Stimulated activated CD8-positive, alpha-beta memory T cell treated with anti-CD3 and anti-CD28 coated beads, Interleukin-4, amount 100 ng/mL, for 4 hours (primary cell): ENCODE data around the gene LRRN2.
"Not testable (repeated sequence)": the region's sequence is repeated elsewhere in the genome, so short reads cannot be mapped to it uniquely, and the experiment has no call there.

ENCODE experiments used
- DNase-seq, 2 donors: peaks; one replicate each; pipeline ENCODE4 v3.0.0-alpha.2; 2020; ENCODE audit warnings: low read depth in 2 of 2, low spot score in 1 of 2

Gene LRRN2

DNA sequence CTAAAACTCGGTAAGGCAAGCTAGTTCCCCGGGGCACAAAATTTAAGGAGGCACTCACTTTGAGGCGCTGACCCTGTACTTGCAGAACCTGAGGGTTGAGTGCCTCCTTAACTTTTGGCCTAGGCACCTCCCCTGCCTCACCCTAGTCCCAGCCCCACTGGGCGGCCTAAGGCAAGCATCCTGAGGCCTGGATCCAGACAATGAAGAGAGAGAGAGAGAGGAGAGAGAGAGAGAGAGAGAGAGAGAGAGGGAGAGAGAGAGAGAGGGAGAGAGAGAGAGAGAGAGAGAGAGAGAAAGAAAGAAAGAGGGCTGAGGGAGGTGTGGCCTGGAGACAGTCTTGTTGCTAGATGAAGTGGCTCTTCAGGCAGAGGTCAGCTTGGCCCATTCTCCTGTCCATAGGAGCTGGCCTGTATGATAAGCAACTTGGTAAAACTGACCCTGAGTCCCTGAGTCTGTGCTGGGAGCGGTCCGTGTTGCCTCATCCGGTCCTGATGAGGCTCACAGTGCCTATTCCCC, 7.4 kb upstream of the LRRN2 start:
- DNase-seq = no peak

DNA sequence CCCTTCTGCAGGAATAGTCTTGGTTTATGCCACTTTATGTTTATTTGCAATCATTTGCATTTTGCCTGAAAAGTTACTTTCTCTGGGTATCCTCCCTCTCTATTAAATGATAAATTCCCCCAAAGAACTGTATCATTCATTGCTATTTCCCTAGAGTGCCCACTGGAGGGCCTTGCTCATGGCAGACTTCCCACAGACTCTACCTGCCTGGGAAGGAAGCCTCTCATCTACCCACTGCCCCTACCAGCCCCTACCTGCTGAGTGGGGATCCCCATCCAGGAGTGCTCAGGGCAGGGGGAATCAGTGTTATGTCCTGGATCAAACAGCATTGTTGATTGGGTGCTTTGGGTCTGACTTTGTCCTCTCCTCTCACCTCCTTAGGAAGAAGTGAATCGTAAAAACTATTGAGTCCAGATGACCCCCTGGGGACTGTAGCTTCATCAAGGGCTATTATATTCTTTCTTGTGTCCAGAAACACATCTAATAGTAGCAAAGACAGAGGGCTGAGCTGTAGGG, 6.8 kb upstream of the LRRN2 start:
- no peak for DNase-seq

GRCh38 chr1:204691328-204691730, 5.8 kb upstream of the LRRN2 start:
- not testable (repeated sequence) for DNase-seq

DNA sequence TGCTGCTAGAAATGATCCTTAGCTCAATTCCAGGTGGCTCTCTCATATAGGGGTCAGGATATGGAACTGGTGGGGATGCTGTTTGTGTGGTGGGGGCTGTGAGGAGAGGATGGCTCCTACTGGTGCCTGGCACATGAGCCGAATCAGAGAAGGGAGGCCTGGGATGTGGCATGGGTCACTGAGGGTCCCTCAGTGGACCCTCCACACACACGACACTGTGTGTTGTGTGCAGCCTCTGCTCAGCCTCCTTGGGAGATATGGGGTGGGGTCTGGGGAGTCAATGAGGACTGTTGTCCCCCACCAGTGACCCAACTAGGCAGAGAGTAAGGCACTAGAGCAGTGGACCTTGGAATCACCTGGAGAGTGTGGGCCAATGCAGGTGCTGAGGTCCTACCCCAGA, 3.2 kb upstream of the LRRN2 start:
- no peak for DNase-seq

DNA sequence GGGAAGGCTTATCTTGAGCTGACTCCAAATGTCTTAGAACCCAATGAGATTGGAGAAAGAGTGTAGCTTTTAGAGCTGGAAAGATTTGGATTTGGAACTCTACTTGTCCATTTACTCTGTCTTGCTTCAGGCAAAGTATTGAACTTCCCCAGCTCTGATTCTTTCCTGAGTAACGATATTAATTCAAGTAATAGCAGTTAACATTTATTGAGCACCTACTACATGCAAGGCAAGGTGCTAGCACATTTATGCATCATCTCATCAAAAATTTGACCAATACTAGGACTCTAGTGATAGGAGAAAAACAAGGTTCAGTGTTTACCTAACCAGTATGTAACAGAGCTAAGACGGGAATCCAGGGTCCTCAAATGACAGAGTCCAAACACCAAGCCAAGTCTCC, 2.5 kb upstream of the LRRN2 start:
- DNase-seq = no peak

DNA sequence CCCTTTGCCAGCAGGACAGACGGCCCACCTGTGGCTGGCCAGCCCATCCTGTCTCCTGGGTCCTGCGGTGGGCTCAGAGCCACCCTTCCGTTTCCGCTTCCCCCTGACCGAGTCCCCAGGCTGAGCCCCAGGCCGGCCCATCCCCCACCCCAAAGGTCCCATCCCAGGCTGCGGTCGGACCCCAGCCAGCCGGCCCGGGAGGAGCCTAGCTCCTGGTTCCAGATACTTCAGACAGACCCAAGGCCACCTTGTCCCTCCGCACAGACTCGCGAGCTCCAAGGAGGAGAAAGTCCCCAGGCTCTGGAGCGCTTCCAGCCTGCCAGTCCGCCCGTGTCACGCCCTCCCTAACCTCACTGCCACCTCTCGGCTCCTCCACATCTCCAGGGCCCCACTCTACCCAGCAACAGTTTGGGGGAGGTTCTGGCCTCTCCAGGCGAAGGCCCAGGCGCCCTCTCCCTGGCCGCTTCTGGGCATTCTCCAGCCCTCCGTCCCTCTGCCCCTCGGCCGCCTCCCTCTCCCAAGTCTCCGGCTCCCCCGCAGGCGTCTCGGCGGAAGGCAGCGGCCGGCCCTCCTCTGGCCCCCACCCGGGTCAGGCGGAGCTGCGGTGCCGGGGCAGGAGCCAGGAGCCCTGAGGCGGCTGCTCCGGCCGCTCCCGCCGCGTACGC, 835 bp downstream of the LRRN2 start:
- DNase-seq = no peak

- no peak for DNase-seq
Measured at GRCh38 chr1:204684206-204684570, 1.4 kb downstream of the LRRN2 start.

- no peak for DNase-seq
Measured at GRCh38 chr1:204683284-204684205, 2.0 kb downstream of the LRRN2 start.

- no peak for DNase-seq
Measured at GRCh38 chr1:204680461-204680860, 5.1 kb downstream of the LRRN2 start.

GRCh38 chr1:204680051-204680450, 5.5 kb downstream of the LRRN2 start:
- DNase-seq = no peak

DNA sequence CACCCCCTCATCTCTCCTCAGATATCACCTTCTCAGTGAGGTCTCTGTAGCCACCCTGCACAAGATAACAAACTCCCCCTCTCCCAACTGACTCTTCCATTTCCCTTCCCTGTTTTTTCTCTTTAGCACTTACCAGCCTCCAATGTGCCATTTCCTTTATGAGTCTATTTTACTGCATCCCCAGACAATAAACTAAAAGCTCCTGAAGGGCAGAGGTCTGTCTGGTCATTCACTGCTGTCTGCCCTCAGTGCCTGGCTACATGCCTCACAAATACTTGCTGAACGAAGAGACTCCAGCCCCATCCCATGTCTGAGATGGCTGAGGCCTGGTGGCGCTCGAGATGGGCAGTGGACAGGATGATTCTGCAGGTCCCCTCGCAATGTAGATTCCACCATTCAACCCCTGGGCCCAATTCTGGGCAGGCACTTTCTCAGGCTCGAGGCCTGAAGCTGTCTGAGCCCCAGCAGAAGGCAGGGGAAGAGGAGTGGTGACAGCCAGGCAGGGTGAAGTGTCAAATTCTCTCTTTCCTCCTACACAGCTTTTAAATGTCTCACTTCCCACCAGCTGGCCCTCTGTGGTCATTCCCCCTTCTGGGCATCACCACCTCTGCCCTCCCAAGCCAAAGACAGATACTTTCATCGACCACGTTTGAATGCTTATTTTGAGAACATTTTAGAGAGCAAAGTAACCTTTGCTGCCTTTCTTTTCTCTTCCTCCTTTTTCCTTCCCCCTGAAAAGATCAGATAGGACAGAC, 6.6 kb downstream of the LRRN2 start:
- DNase-seq = no peak

DNA sequence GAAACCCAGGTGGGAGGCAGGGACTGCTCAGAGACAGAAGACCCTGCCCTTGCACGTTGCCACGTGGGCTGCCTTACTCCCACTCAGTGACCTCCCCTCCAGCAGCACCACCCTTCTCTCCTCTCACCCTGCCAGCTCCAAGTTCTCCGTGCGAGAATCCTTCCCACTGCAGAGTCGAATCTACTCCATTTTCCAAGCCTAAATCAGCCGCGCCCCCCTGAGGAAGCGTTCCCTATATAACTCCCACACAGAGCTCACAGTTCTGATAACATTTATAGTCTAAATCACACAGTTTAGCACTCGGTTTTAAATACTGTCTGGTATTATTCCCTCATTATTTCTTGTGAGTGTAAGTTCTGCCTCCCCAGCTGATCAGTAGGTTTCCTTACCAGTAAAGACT, 7.7 kb downstream of the LRRN2 start:
- no peak for DNase-seq

GRCh38 chr1:204676043-204676442, 9.5 kb downstream of the LRRN2 start:
- no peak for DNase-seq

- no peak for DNase-seq
Measured at GRCh38 chr1:204673909-204674649, 11.5 kb downstream of the LRRN2 start.

GRCh38 chr1:204673209-204673608, 12.3 kb downstream of the LRRN2 start:
- no peak for DNase-seq

DNA sequence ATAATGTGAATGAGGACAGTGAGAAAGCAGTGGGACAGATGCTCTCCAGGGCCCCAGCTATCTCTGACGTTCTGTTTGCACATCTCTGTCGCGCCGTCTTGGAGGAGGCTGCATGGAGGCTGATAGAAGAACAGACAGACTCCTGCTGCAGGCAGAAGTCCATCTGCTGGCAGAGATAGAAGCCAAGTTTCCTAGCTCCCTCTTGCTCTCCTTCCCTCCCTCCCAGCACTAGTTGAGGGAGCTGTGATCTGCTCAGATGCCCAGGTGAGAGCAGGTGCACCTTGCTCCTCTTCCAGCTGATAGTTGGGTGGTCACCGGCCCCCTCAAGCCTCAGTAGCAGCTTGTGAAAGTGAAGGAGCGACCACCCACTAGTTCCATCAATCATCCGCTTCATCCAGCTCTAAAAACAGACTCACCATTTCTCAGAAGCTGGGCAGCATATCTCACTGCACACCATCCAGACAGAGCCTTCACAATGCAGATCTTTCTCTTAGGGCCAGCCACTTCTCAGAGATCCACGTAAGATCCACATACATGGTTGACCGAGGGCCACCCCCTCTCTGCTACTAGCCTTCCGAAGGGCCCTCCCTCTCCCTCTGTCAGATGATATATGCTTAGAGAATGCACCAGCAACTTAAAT, 12.9 kb downstream of the LRRN2 start:
- DNase-seq = no peak

DNA sequence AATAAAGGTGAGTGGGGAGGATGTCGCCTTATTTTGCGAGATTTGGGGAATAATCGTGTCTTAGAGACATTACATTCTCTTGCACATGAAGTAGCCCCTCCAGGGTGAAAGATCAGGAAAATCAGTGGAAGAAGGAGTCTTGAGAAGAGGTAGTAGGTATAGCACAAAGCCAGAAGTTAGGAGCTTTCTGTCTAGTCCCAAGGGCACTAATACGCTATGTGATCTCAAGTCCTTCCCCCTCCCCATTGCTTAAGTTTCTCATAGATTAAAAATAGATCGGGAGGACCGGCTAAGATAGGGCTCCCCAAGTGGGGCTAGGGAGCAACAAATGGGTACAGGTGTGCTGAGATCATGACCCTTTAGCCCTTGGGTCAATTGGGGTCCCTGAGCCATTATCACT, 13.5 kb downstream of the LRRN2 start:
- no peak for DNase-seq

GRCh38 chr1:204670152-204670927, 15.2 kb downstream of the LRRN2 start:
- DNase-seq = no peak

GRCh38 chr1:204669579-204669978, 16.0 kb downstream of the LRRN2 start:
- no peak for DNase-seq

DNA sequence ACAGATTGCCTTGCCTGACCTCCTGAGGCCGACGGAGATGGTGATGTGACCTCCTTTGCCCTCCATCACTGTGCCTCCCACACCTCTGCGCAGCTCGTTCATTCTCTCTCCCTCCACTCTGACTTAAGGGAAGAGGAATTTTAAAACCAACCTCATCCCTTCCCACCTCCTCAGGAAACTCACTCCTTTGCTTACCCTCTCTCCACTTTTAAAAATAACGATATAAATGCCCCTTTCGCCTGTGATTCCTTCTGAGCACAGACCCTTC, 21.2 kb downstream of the LRRN2 start:
- no peak for DNase-seq
